GM18867 (cell line): ENCODE data around the gene KREMEN1.
"Not testable (repeated sequence)": the region's sequence is repeated elsewhere in the genome, so short reads cannot be mapped to it uniquely, and the experiment has no call there.

ENCODE experiments used
- ATAC-seq: cut with Tn5 transposase; IDR thresholded peaks from one replicate; pipeline ENCODE4 v1.9.1; 2021; ENCODE audit warnings: mild to moderate bottlenecking, moderate library complexity; ENCODE audit not compliant: unreplicated experiment

Gene KREMEN1

GRCh38 chr22:29078036-29078868 is 5.4 kb downstream of the KREMEN1 start:
- ATAC-seq: no peak

DNA sequence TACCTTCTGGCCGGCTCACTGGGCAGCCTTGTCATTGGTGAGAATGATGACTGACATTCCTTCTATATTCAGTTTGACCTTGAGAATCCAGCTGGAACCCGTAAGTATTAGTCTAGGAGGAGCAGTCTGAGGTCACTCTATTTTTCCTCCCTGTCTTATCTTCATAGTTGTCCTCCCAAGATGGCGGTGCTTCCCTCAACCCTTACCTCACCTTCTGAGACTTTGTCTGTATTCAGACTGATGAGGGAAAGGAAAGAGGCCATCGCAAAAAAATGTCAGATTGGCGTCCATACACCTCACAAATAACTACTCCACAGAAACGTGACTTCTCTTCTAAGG is 6.0 kb downstream of the KREMEN1 start:
- no peak for ATAC-seq

DNA sequence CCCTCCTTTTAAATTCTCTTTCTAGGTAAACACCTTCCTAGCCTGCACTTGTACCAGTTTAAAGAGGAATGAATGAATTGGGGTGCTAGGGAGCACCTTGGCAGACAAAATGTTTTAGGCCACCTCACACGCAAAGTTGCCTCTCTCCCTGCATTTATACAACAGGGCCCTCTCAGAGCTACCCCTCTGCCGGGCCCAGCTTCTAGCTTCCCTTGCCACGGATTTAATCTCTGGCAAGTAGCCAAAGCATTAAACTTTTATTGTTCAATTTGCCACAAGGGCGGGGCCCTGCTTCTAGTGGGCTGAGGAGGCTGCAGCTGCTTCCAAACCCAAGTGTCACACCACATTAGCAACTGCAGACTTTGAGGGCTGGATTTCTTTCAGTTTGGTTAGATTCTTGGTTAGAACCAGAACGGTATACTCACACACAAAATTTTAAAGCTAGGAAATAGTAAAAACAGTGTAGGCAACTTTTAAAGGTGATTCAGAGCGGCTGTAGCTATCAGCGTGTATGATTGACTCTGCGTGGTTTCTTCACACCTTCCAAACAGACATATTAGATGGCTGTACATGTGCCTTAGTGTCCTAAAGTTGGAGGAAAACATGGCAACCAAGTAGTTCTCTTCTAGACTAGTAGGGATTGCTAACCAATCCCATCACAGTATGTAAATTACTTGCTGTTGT is 6.5 kb downstream of the KREMEN1 start:
- ATAC-seq: no peak

DNA sequence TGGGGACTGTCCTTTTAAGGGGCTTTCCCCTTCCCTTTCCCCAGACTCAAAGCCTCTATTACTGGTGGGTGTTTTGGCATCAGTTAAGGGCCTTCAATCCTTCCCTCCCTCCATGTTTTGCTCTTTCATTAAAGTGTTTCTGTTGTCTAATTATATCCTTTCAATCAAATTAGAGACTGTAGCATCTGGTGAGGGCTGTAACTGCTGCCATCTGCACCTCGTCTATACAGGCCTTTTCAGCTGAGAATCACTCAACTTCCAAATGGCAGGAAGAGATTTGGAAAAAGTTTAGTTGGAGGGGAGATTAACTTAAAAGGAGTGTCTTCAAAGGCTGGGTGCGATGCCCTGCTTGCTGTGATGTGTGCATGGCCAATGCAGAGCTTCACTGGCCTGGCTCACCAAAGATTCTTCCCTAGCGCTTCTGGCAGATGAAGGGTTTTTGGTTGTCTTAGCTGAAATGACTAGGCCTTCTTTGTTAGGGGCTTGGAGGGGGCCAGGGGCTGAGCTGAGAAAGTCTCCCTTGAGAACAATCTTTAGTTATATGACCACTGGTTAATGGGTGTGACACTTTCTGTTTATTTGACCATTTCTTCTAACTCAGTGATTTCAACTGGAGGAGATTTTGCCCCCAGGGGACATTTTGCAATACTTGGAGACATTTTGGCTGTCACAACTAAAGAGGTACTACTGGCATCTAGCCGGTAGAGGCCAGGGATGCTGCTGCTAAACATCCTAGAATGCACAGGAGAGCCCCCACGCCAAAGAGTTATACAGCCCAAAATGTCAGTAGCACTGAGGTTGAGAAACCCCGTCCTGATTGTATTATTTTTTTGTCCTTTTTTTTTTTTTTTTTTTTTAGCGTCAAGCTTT is 7.5 kb downstream of the KREMEN1 start:
- ATAC-seq: no peak

GRCh38 chr22:29081517-29082236 is 8.8 kb downstream of the KREMEN1 start:
- no peak for ATAC-seq

- no peak for ATAC-seq
Observed at GRCh38 chr22:29082826-29083545, 10.2 kb downstream of the KREMEN1 start.

DNA sequence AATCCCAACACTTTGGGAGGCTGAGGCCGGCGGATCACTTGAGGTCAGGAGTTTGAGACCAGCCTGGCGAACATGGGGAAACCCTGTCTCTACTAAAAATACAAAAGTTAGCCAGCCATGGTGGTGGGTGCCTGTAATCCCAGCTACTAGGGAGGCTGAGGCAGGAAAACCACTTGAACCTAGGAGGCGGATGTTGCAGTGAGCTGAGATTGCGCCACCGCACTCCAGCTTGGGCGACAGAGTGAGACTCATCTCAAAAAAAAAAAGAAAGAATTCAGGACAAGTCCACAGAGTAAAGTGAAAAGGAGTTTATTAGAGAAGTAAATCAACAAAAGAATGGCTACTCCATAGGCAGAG is 10.7 kb downstream of the KREMEN1 start:
- not testable (repeated sequence) for ATAC-seq

DNA sequence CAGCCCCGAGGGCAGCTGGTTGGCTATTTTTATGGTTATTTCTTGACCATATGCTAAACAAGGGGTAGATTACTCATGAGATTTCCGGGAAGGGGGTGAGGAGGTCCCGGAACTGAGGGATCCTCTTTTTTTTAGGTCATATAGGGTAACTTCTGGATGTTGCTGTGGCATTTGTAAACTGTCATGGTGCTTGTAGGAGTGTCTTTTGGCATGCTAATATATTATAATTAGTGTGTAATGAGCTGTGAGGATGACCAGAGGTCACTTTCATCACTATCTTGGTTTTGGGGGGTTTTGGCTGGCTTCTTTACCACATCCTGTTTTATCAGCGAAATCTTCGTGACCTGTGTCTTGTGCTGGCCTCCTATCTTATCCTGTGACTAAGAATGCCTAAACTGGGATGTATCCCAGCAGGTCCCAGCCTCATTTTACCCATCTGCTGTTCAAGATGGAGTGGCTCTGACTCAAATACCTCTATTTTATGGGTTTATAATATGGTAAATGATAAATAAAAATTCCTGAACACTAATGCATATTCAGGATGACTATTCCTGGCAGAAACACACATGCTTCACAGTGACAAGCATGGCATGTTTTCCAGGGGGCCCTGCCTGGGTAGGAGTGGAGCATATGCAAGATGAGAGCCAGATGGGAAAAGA is 11.2 kb downstream of the KREMEN1 start:
- no peak for ATAC-seq

- no peak for ATAC-seq
Observed at GRCh38 chr22:29087012-29087411, 14.2 kb downstream of the KREMEN1 start.

DNA sequence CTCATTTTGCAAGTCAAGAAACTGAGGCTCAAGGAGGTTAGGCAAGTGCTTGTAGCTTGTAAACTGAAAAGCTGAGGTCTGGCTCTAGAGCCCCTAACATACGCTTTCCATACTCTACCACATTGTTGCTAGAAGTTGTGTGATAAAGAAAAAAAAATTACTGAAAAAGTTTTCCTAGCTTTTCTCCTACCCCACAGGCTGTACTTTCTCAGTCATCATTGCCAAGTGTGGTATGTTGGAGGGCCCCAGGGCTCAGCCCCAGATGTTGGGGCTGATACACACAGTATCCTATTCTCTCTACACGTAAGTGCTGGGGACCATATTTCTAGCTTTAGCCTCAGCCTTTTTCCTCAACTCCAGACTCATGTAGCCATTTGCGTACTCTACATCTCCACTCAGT is 16.0 kb downstream of the KREMEN1 start:
- ATAC-seq: no peak

DNA sequence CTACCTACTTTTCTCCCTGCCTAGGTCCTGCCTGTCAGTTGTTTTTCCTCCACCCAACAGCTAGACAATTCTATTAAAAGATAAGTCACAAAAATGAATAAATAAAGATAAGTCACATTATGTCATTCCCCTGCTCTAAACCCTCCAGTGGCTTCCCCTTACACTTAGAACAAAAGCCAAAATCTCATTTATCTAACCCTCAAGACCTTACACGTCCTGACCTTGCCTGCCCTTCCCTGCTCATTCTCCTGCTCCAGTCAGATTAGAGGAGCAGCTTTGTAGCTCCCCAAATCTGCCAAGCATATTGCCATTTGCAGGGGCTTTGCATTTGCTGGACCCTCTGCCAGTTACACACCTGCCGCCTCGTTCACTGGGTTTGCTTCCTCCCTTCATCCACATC is 16.7 kb downstream of the KREMEN1 start:
- no peak for ATAC-seq

GRCh38 chr22:29090039-29090438 is 17.2 kb downstream of the KREMEN1 start:
- no peak for ATAC-seq

DNA sequence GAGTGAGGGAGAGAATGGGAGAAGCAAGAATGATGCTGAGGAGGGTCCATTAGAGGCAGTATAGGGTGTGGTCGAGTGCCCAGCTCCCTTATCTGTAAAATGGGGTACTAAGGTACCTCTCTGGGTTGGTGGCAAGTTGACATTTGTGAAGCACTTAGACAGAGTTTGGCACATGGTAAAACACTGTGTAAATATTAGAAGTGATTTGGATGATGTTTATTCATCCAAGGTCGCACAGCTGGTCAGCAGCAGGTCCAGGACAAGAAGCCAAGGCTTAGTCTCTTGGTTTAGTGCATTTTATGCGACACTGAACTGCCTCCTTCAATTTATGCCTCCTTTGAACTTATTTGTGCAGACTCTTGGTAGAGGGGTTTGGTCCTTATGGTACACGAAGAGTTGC is 19.4 kb downstream of the KREMEN1 start:
- ATAC-seq: no peak

GRCh38 chr22:29093030-29093429 is 20.2 kb downstream of the KREMEN1 start:
- no peak for ATAC-seq

DNA sequence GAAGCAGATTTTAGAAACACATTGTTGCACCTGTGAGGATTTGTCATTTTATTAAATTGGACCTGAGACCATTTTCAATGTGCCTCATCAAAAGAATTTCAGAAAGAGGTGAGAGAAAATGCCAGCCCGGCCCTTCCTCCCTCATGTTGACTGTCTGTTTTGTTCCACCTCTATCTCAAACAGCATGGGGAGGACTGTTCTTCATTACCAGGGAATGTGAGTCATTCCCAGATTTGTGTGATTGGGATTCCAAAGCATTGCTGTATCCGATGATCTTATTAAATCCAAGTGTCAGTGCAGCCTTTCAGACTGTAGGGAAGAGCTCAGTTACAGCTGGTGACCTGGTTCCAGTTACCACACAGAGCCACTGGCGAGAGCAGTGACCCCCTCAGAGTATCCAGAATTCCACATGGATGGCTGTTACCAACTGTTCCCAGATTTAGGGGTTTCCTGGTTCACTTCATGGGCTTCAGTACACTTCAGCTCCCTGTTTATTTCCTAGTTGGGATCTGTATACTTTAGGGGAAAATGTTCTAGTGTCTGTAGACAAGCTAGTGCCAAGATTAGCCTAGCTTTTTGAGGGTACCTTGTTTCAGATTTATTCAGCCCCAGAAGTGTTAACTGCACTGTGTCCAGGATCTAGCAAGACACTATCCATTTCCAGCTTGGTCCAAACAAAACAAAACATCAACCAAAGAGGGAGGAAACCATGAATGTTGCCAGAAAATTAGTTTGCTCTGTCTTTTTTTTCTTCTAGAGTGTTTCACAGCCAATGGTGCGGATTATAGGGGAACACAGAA is 20.9 kb downstream of the KREMEN1 start:
- no peak for ATAC-seq

DNA sequence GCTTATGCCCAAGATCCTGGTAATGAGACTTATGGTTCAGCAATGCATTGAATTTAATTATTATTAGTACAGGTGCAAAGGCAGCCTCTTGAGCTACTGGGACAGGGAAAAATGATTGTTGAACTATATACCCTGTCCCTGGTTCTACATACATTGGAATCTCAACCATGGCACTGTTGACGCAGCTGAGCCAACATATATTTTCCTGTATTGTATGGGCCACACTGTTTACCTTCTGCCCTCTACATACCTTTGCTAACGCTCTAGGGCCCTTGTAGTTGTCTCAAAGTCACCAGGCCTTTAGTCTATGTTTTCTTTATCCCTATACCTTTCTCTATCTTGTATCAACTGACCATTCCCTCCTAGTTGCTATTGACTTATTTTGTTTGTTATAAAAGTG is 22.6 kb downstream of the KREMEN1 start:
- ATAC-seq: no peak

- no peak for ATAC-seq
Observed at GRCh38 chr22:29096736-29097669, 24.2 kb downstream of the KREMEN1 start.

- no peak for ATAC-seq
Observed at GRCh38 chr22:29098296-29098695, 25.5 kb downstream of the KREMEN1 start.
